HG03432 (cell line): Measurements from ENCODE around the gene SEMA4G.
"Not testable (repeated sequence)": the region's sequence is repeated elsewhere in the genome, so short reads cannot be mapped to it uniquely, and the experiment has no call there.

Experiments used
- ATAC-seq: cut with Tn5 transposase; IDR thresholded peaks from one replicate; pipeline ENCODE4 v1.9.1; 2021; ENCODE audit warnings: mild to moderate bottlenecking, moderate library complexity; ENCODE audit not compliant: unreplicated experiment

Gene SEMA4G

GRCh38 chr10:100970076-100970913 is 991 bp downstream of the SEMA4G start:
- no peak for ATAC-seq

GRCh38 chr10:100970914-100971811 is 1.9 kb downstream of the SEMA4G start:
- ATAC-seq = no peak

GRCh38 chr10:100972115-100972903 is 3.0 kb downstream of the SEMA4G start:
- ATAC-seq = no peak

- no peak for ATAC-seq
These were observed 3.7 kb downstream of the SEMA4G start for GRCh38 chr10:100972904-100973535.

- ATAC-seq = not testable (repeated sequence)
These were observed 6.1 kb downstream of the SEMA4G start for GRCh38 chr10:100975397-100975796.

GRCh38 chr10:100976906-100977305 is 7.6 kb downstream of the SEMA4G start:
- no peak for ATAC-seq

DNA sequence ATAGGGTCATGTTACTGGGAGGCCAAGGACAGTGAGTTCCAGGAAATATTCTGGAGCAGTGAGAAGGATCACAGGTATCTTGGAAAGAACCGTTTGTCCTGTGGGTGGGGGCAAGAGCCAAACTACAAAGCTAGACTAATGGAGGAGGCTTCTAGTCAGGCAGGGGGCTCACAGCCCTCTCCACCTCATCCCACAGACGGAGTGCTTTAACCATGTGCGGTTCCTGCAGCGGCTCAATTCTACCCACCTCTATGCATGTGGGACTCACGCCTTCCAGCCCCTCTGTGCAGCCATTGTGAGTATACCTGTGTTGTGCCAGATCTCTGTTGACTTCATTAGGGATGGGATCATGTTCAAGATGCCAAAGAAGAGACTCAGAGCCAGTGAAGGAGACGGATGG is 8.1 kb downstream of the SEMA4G start:
- ATAC-seq = no peak

GRCh38 chr10:100978121-100978900 is 9.0 kb downstream of the SEMA4G start:
- no peak for ATAC-seq

- ATAC-seq = no peak
These were observed 9.5 kb downstream of the SEMA4G start for GRCh38 chr10:100978901-100979195.

DNA sequence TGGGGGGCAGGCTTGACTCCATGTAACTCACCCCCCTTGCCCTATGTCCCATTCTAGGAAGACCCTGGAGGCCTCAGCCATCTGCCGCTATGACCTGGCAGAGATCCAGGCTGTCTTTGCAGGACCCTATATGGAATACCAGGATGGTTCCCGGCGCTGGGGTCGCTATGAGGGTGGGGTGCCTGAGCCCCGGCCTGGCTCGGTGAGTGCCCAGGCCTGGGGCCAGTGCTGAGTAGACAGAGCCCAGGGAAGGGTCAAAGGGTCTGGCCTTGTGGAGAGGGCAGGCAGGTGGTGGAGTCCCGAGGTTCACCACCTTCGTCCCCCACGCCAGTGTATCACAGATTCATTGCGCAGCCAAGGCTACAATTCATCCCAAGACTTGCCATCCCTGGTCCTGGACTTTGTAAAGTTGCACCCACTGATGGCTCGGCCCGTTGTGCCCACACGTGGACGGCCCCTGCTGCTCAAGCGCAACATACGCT is 10.5 kb downstream of the SEMA4G start:
- ATAC-seq = no peak

GRCh38 chr10:100980311-100980710 is 11.0 kb downstream of the SEMA4G start:
- ATAC-seq = no peak

GRCh38 chr10:100980711-100981110 is 11.4 kb downstream of the SEMA4G start:
- no peak for ATAC-seq

GRCh38 chr10:100981178-100981772 is 12.0 kb downstream of the SEMA4G start:
- ATAC-seq = no peak

GRCh38 chr10:100982916-100983830 is 13.9 kb downstream of the SEMA4G start:
- ATAC-seq = no peak

GRCh38 chr10:100983868-100984671 is 14.8 kb downstream of the SEMA4G start:
- no peak for ATAC-seq

DNA sequence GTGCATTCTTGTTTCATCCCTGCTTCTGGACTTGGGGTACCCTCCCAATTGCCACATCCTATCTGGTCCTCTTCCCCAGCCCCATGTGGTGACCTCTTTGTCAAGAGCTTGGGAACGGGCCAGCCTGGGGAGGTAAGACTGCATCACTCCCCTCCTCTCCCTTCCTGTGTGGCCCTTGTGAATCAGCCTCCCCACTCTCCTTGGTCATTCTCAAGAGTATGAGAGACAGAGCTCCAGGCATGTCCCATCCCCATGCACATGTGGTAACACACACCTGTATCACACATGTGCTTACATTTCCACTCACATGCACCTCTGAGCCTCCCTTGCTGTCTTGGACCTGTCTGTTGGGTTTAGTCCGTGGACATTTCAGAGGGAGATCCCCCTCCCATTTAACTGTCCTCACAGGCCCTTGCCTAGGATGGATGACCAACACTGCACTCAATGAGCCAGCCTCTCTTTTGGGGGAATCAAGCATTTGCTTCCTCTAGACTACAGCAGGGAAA is 15.4 kb downstream of the SEMA4G start:
- no peak for ATAC-seq

DNA sequence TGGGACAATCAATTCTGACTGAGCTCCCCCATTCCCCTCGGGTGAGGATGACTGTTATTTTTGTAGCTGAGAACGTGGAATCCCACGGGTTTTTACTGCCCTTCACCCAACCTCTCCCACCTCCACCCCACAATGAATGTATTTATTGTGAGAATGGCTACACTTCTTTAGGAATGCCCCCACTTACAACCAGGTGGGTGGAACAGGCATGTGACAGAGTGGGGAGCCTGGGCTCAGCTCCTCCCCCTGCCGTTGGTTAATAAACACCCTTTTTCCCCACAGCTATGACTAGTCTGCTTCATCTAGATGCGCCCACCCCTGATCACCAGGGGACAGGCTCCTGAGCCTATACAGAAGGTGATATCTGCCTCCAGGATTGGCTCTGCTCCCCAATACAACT is 16.0 kb downstream of the SEMA4G start:
- no peak for ATAC-seq

DNA sequence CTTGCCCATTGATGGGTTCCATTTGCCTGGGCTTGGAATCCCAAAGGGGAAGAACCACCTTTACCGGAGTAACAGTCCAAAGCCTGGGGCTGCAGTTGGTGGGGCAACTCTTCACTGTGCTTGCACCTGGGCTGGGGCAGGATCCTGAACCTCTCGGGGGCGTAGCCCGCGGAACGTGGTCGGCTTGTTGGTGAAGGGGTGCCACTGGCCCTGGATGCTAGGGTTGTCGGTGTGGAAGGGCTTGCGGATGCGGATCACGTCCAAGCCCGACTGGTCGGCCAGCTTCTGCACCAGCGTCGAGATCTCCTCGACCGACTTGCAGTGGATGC is 17.3 kb downstream of the SEMA4G start:
- ATAC-seq = no peak
